ENCODE measurements around the gene SEMA3B. TPM values are rescaled to one million over a fixed set of nuclear protein-coding genes. Genes with fewer than 3 reads are reported as not detected.

Gene SEMA3B
- total and polyA plus RNA-seq, 4 donors = 39.6 to 95.7 (median 61.7) TPM

DNA sequence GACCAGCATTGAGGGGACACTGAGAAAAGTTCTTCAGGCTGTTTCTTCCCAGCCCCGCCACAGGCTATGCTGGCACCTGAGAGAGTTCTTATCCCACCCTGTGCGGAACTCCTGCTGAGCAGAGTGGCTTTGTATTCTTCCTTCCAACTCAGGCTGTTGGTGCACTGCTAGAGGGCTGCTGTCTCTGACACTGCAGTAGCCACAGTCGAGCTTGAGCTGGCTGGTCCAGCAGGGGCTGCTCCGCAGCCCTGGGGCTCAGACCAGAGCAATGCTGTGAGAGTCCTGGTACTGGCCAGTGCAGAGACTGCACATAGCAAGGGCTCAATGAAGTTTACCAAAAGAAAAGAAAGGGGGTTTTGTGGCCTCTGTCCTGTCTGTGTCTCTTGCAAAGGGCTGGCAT, 29.3 kb upstream of the SEMA3B start:
- TF ChIP-seq, protein P1, sequence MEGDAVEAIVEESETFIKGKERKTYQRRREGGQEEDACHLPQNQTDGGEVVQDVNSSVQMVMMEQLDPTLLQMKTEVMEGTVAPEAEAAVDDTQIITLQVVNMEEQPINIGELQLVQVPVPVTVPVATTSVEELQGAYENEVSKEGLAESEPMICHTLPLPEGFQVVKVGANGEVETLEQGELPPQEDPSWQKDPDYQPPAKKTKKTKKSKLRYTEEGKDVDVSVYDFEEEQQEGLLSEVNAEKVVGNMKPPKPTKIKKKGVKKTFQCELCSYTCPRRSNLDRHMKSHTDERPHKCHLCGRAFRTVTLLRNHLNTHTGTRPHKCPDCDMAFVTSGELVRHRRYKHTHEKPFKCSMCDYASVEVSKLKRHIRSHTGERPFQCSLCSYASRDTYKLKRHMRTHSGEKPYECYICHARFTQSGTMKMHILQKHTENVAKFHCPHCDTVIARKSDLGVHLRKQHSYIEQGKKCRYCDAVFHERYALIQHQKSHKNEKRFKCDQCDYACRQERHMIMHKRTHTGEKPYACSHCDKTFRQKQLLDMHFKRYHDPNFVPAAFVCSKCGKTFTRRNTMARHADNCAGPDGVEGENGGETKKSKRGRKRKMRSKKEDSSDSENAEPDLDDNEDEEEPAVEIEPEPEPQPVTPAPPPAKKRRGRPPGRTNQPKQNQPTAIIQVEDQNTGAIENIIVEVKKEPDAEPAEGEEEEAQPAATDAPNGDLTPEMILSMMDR (IDR thresholded peaks at IDR 0.05; ENCODE audit: control extremely low read depth, extremely low read depth) = no peak
- H3K9ac ChIP-seq (ENCODE audit: insufficient read depth in 1 of 2, low read length in 2 of 2) = no peak overlapping the region
- H3K36me3 ChIP-seq (ENCODE audit: control insufficient read depth in 4 of 4, insufficient read depth in 4 of 4, low read length in 4 of 4) = peaks cover 0 to 11% (median 6%) of the 10 kb centered on the region in 4 donors
- ATAC-seq (ENCODE audit: insufficient read depth, low FRiP score) (no peak), DNase-seq (no peak)
- no peaks in the 10 kb centered on the region for H3K9me3 ChIP-seq (ENCODE audit: control insufficient read depth in 4 of 4, insufficient read depth in 3 of 4, low read length in 3 of 4)
- peaks cover 2 to 40% (median 8%) of the 10 kb centered on the region in 5 donors for H3K4me1 ChIP-seq (ENCODE audit: control insufficient read depth in 5 of 5, insufficient read depth in 5 of 5, low read length in 5 of 5)
- no peaks in the 10 kb centered on the region for H3K27me3 ChIP-seq (ENCODE audit: control insufficient read depth in 3 of 3, insufficient read depth in 3 of 3, low read length in 2 of 3)
- peak overlapping the region; percentile 59 to 97 for H3K27ac ChIP-seq (ENCODE audit: low read depth in 1 of 2, low read length in 1 of 2)
- H3K4me3 ChIP-seq = no peak overlapping the region
- 70 to 80% methylated on average over 4 of the region's 4 CpGs for WGBS, 2 donors

DNA sequence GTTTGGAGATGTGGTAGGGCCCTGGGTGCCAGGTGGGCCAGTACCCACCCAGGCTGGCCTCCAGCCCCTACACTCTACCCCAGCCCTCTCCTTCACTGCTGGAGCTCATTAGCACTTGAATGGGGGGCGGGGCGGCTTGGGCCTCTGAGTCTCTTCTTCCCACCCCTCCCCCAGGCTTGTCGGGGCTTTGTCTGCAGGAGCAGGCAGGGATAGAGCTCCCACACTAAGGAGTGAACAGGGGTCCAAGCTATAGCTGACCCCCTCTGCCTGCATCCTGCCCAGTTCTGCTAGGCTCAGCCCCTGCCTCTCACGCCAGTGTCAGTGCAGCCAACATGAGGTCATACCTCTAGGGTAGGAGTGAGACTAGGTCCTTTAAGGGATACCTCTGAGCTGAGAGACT, 27.8 kb upstream of the SEMA3B start:
- Histone ChIP-seq H3K27me3 (ENCODE audit: control insufficient read depth in 3 of 3, insufficient read depth in 3 of 3, low read length in 2 of 3) (no peaks in the 10 kb centered on the region), H3K4me1 (ENCODE audit: control insufficient read depth in 5 of 5, insufficient read depth in 5 of 5, low read length in 5 of 5) (peaks cover 2 to 50% (median 15%) of the 10 kb centered on the region in 5 donors), H3K36me3 (ENCODE audit: control insufficient read depth in 4 of 4, insufficient read depth in 4 of 4, low read length in 4 of 4) (peaks cover 0 to 11% (median 6%) of the 10 kb centered on the region in 4 donors), H3K27ac (ENCODE audit: low read depth in 1 of 2, low read length in 1 of 2) (peak overlapping the region; percentile 84 to 95), H3K4me3 (no peak overlapping the region), H3K9me3 (ENCODE audit: control insufficient read depth in 4 of 4, insufficient read depth in 3 of 4, low read length in 3 of 4) (no peaks in the 10 kb centered on the region), H3K9ac (ENCODE audit: insufficient read depth in 1 of 2, low read length in 2 of 2) (no peak overlapping the region)
- DNase-seq (no peak), ATAC-seq (ENCODE audit: insufficient read depth, low FRiP score) (no peak)
- TF ChIP-seq, protein P1 (IDR thresholded peaks at IDR 0.05; ENCODE audit: control extremely low read depth, extremely low read depth) = no peak
- 62 to 79% methylated on average over 4 of the region's 4 CpGs for WGBS, 2 donors

DNA sequence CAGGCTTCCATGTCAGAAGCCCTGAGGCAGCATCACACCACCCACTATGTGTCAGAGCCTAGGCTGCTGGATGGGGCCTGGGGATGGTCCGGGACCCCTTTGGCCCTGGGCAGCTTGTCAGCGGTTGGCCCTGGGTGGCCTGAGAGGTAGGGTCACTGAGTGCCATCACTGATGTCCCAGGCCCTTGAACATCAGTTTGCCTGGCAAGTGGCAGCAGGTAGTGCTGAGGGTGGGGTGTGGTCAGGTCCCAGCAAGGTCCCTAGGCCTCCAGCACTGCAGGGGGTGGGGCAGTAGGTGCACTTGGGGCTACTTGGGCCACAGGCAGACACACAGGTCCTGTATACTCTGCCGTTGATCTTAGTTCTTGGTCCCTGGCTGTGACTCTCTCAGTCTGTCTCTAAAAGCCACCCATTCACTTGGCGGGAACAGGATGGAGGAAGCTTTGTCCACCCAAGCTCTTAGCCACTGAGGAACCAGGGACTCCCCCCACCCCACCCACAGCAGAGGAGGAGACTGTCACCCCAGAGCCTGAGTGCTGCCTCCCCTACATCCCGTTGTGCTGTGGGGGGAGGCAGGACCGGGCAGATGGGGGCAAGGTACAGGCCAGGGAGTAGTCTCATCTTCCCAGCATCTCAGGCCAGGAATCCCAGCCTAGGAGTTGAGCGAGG, 27.1 kb upstream of the SEMA3B start:
- ATAC-seq (ENCODE audit: insufficient read depth, low FRiP score) (no peak), DNase-seq (no peak)
- peaks cover 2 to 57% (median 20%) of the 10 kb centered on the region in 5 donors for H3K4me1 ChIP-seq (ENCODE audit: control insufficient read depth in 5 of 5, insufficient read depth in 5 of 5, low read length in 5 of 5)
- H3K9me3 ChIP-seq (ENCODE audit: control insufficient read depth in 4 of 4, insufficient read depth in 3 of 4, low read length in 3 of 4) = no peaks in the 10 kb centered on the region
- 40 to 43% methylated on average over 7 of the region's 7 CpGs for WGBS, 2 donors
- H3K27ac ChIP-seq (ENCODE audit: low read depth in 1 of 2, low read length in 1 of 2) = peak overlapping the region; percentile 84 to 95
- H3K36me3 ChIP-seq (ENCODE audit: control insufficient read depth in 4 of 4, insufficient read depth in 4 of 4, low read length in 4 of 4) = peaks cover 0 to 11% (median 6%) of the 10 kb centered on the region in 4 donors
- no peaks in the 10 kb centered on the region for H3K27me3 ChIP-seq (ENCODE audit: control insufficient read depth in 3 of 3, insufficient read depth in 3 of 3, low read length in 2 of 3)
- H3K4me3 ChIP-seq = no peak overlapping the region
- H3K9ac ChIP-seq (ENCODE audit: insufficient read depth in 1 of 2, low read length in 2 of 2) = no peak overlapping the region
- TF ChIP-seq, protein P1 (IDR thresholded peaks at IDR 0.05; ENCODE audit: control extremely low read depth, extremely low read depth) = no peak
